MM.1S (cell line): Measurements from ENCODE around the gene ARTN.
A peak's percentile ranks its signal among the peaks of the same experiment; 100 is the strongest.

Experiments used
- DNase-seq: peaks from one replicate; pipeline ENCODE4 v3.0.0-alpha.2; 2015
- H2AFZ ChIP-seq: fragments of 300-600 bp; sonication (generic); 2 replicates; pipeline ENCODE4 v1.6.0; 2016; ENCODE audit warnings: antibody characterized with exemption, low read length
- H3F3A ChIP-seq: fragments of 300-600 bp; sonication (generic); 2 replicates; pipeline ENCODE4 v1.6.1; 2016; ENCODE audit warnings: mild to moderate bottlenecking, antibody characterized with exemption, low read length, moderate library complexity, mixed read lengths; ENCODE audit not compliant: insufficient read depth
- H3K27ac ChIP-seq: fragments of 300-600 bp; sonication (generic); 2 replicates; pipeline ENCODE4 v1.5.1; 2016; ENCODE audit warnings: mild to moderate bottlenecking, low read length
- H3K27me3 ChIP-seq: fragments of 300-600 bp; sonication (generic); replicated peaks from 2 replicates; pipeline ENCODE4 v1.6.0; 2016; ENCODE audit warnings: low read length; ENCODE audit not compliant: insufficient read depth
- H3K36me3 ChIP-seq: fragments of 300-600 bp; sonication (generic); replicated peaks from 2 replicates; pipeline ENCODE4 v1.6.1; 2016; ENCODE audit warnings: mild to moderate bottlenecking, low read length, mixed read lengths; ENCODE audit not compliant: insufficient read depth
- H3K4me1 ChIP-seq: fragments of 300-600 bp; sonication (generic); 2 replicates; pipeline ENCODE4 v1.6.1; 2016; ENCODE audit warnings: low read length, mixed read lengths
- H3K4me2 ChIP-seq: fragments of 300-600 bp; sonication (generic); 2 replicates; pipeline ENCODE4 v1.6.0; 2016; ENCODE audit warnings: low read depth, low read length
- H3K4me3 ChIP-seq: fragments of 300-600 bp; sonication (generic); 2 replicates; pipeline ENCODE4 v1.5.1; 2016; ENCODE audit warnings: low read length, mixed read lengths
- H3K79me2 ChIP-seq: fragments of 300-600 bp; sonication (generic); 2 replicates; pipeline ENCODE4 v1.6.1; 2016; ENCODE audit warnings: mixed run types, low read length, mixed read lengths
- H3K9ac ChIP-seq: fragments of 300-600 bp; sonication (generic); 2 replicates; pipeline ENCODE4 v1.6.1; 2016; ENCODE audit warnings: low read length, mixed read lengths
- H3K9me2 ChIP-seq: fragments of 300-600 bp; sonication (generic); replicated peaks from 2 replicates; pipeline ENCODE4 v1.6.1; 2016; ENCODE audit warnings: mild to moderate bottlenecking, low read length, mixed read lengths; ENCODE audit not compliant: insufficient read depth
- H3K9me3 ChIP-seq: fragments of 300-600 bp; sonication (generic); replicated peaks from 2 replicates; pipeline ENCODE4 v1.6.1; 2016; ENCODE audit warnings: mild to moderate bottlenecking, low read length, mixed read lengths; ENCODE audit not compliant: insufficient read depth
- H4K20me1 ChIP-seq: fragments of 300-600 bp; sonication (generic); 2 replicates; pipeline ENCODE4 v1.6.1; 2016; ENCODE audit warnings: mild to moderate bottlenecking, low read length, moderate library complexity, mixed read lengths; ENCODE audit not compliant: insufficient read depth
- EZH2 ChIP-seq: fragments of 300-600 bp; sonication (generic); optimal IDR thresholded peaks from 2 replicates; pipeline ENCODE3; 2017; ENCODE audit warnings: low read depth, mild to moderate bottlenecking, antibody characterized with exemption, low read length, mixed read lengths
- EZH2phosphoT487 ChIP-seq: fragments of 300-600 bp; sonication (generic); IDR thresholded peaks from 2 replicates; pipeline ENCODE4 v1.6.1; 2018; ENCODE audit warnings: antibody characterized with exemption, low read length
- TF ChIP-seq, protein P1 (sequence below): fragments of 300-600 bp; sonication (generic); IDR thresholded peaks from 2 replicates; pipeline ENCODE4 v1.5.1; 2016; ENCODE audit warnings: antibody characterized with exemption, low read length, mixed read lengths

Gene ARTN

DNA sequence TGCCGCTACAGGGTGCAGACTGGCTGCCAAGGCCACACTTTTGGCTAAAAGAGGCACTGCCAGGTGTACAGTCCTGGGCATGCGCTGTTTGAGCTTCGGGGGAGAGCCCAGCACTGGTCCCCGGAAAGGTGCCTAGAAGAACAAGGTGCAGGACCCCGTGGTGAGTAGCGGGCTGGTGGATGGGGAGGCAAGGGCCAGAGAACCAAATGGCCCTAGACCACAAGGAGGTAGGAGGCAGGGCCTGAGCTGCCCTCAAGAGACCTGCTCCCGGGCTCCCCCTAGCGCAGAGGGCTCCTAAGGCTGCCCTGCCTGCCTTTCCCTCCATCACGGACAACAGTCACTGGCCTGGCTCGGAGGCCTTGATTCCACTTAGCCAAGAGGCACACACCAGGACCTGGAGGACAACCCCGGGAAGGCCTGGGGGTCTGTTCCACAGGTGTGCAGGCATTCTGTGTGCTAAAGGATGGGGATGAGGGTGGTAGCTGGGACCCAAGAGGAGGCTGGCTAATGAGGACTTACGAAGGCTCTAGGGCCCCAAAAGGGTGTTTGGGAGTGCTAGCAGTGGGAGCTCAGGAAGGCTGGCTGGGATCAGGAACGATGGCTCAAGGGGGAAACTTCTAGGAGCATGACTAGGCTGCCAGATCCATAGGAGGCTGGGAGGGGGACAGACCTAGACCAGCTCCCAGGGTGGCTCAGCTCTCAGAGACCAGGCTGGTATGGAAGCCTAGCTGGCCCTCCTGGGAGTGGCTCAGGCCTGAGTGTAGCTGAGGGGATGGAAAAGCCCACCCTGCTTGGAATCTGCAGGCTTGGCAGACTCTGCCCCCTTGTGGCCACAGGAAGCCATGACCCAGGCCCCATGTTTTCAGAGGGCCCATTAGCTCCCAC lies 742 bp downstream of the ARTN start:
- peak overlapping the region; percentile 46 for H3K4me2 ChIP-seq
- peaks cover 5% of the 10 kb centered on the region for H3K4me1 ChIP-seq
- peak overlapping the region; percentile 25; the same call in 1 of the 2 replicates for H3K9ac ChIP-seq
- TF ChIP-seq EZH2, result no peak
- TF ChIP-seq EZH2phosphoT487, result no peak
- TF ChIP-seq, protein P1, sequence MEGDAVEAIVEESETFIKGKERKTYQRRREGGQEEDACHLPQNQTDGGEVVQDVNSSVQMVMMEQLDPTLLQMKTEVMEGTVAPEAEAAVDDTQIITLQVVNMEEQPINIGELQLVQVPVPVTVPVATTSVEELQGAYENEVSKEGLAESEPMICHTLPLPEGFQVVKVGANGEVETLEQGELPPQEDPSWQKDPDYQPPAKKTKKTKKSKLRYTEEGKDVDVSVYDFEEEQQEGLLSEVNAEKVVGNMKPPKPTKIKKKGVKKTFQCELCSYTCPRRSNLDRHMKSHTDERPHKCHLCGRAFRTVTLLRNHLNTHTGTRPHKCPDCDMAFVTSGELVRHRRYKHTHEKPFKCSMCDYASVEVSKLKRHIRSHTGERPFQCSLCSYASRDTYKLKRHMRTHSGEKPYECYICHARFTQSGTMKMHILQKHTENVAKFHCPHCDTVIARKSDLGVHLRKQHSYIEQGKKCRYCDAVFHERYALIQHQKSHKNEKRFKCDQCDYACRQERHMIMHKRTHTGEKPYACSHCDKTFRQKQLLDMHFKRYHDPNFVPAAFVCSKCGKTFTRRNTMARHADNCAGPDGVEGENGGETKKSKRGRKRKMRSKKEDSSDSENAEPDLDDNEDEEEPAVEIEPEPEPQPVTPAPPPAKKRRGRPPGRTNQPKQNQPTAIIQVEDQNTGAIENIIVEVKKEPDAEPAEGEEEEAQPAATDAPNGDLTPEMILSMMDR, result peak; percentile 83
- no peaks in the 10 kb centered on the region for H3K9me2 ChIP-seq
- no peaks in the 10 kb centered on the region for H4K20me1 ChIP-seq
- peak; percentile 72 for DNase-seq
- H3K36me3 ChIP-seq, result no peaks in the 10 kb centered on the region
- H3F3A ChIP-seq, result no peaks in the 10 kb centered on the region
- no peaks in the 10 kb centered on the region for H3K27me3 ChIP-seq
- no peaks in the 10 kb centered on the region for H3K79me2 ChIP-seq
- no peak overlapping the region for H3K27ac ChIP-seq
- peak overlapping the region; percentile 89 for H2AFZ ChIP-seq
- no peaks in the 10 kb centered on the region for H3K9me3 ChIP-seq
- peak overlapping the region; percentile 25 for H3K4me3 ChIP-seq

DNA sequence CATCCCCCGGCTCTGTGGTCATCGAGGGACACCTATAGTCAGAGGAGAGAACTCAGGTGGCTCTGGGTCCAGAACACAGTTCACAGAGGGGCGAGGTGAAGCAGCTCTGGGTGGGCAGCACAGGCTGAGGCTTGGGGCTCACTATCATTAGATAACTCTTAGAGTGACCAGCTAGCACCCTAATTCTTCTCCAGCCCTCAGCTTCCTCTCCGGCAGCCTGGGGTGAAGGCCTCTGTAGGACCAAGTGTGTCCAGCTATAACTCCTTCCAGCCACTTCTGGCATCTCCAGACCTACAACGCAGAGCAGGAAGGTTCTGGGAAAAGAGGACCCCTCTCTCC lies 1.4 kb downstream of the ARTN start:
- no peaks in the 10 kb centered on the region for H3K36me3 ChIP-seq
- H2AFZ ChIP-seq, result peak overlapping the region; percentile 89; the same call in 1 of the 2 replicates
- no peaks in the 10 kb centered on the region for H3F3A ChIP-seq
- H3K27me3 ChIP-seq, result no peaks in the 10 kb centered on the region
- peaks cover 5% of the 10 kb centered on the region for H3K4me1 ChIP-seq
- H3K4me2 ChIP-seq, result peak overlapping the region; percentile 46; the same call in 1 of the 2 replicates
- no peaks in the 10 kb centered on the region for H3K9me2 ChIP-seq
- H3K27ac ChIP-seq, result no peak overlapping the region
- TF ChIP-seq, protein P1, result no peak
- TF ChIP-seq EZH2 (no peak), EZH2phosphoT487 (no peak)
- H3K4me3 ChIP-seq, result no peak overlapping the region
- no peak for DNase-seq
- no peaks in the 10 kb centered on the region for H4K20me1 ChIP-seq
- H3K79me2 ChIP-seq, result no peaks in the 10 kb centered on the region
- no peaks in the 10 kb centered on the region for H3K9me3 ChIP-seq
- no peak overlapping the region for H3K9ac ChIP-seq

DNA sequence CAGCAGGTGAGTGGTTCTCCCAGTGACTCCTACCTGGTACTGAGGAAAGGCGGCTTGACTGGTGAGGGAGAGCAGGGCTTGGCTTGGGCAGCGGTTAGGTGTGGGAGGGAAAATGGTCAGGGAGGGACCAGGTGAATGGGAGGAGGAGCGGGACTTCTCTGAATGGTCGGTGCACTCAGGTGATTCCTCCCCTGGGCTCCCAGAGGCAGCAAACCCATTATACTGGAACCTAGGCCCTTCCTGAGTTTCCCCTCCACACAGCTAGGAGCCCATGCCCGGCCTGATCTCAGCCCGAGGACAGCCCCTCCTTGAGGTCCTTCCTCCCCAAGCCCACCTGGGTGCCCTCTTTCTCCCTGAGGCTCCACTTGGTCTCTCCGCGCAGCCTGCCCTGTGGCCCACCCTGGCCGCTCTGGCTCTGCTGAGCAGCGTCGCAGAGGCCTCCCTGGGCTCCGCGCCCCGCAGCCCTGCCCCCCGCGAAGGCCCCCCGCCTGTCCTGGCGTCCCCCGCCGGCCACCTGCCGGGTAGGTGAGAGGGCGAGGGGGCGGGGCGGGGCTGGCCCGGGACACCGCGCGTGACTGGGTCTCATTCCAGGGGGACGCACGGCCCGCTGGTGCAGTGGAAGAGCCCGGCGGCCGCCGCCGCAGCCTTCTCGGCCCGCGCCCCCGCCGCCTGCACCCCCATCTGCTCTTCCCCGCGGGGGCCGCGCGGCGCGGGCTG lies 2.3 kb downstream of the ARTN start:
- H3K9ac ChIP-seq, result no peak overlapping the region
- H3K79me2 ChIP-seq, result no peaks in the 10 kb centered on the region
- H3K36me3 ChIP-seq, result no peaks in the 10 kb centered on the region
- no peaks in the 10 kb centered on the region for H3F3A ChIP-seq
- H3K27ac ChIP-seq, result no peak overlapping the region
- TF ChIP-seq, protein P1, result no peak
- TF ChIP-seq EZH2, result no peak
- no peak for TF ChIP-seq EZH2phosphoT487
- no peaks in the 10 kb centered on the region for H3K9me2 ChIP-seq
- no peak overlapping the region for H3K4me2 ChIP-seq
- no peak overlapping the region for H2AFZ ChIP-seq
- H3K4me1 ChIP-seq, result peaks cover 5% of the 10 kb centered on the region
- no peaks in the 10 kb centered on the region for H4K20me1 ChIP-seq
- no peaks in the 10 kb centered on the region for H3K9me3 ChIP-seq
- DNase-seq, result no peak
- no peaks in the 10 kb centered on the region for H3K27me3 ChIP-seq
- H3K4me3 ChIP-seq, result no peak overlapping the region
